HT-29 (cell line): Measurements from ENCODE around the gene EFCAB11. TPM values are rescaled to one million over a fixed set of nuclear protein-coding genes. Genes with fewer than 3 reads are reported as not detected.

ENCODE experiments used
- DNase-seq: peaks from one replicate; pipeline ENCODE4 v3.0.0-alpha.2; 2015; ENCODE audit warnings: low spot score
- total RNA-seq: library from RNA; depleted of rRNA; stranded (reverse); fragments of >200 nt; shearing (Covaris generic); gene quantifications from 2 replicates; pipeline ENCODE4 v1.2.3, GENCODE V29; 2014; rRNA removed

EFCAB11 gene
- total RNA-seq, 1 experiment from 2014 or later = 2.8 TPM

- DNase-seq = no peak
Observed at GRCh38 chr14:89771251-89771650, 183.3 kb downstream of the EFCAB11 start.

GRCh38 chr14:89767861-89768268 is 186.7 kb downstream of the EFCAB11 start:
- peak; percentile 47 for DNase-seq

- DNase-seq = no peak
Observed at GRCh38 chr14:89767131-89767530, 187.4 kb downstream of the EFCAB11 start.

GRCh38 chr14:89765346-89765745 is 189.2 kb downstream of the EFCAB11 start:
- no peak for DNase-seq

- no peak for DNase-seq
Observed at GRCh38 chr14:89760086-89760485, 194.4 kb downstream of the EFCAB11 start.

- DNase-seq = no peak
Observed at GRCh38 chr14:89757313-89757939, 197.1 kb downstream of the EFCAB11 start.

GRCh38 chr14:89755816-89756215 is 198.7 kb downstream of the EFCAB11 start:
- DNase-seq = no peak

GRCh38 chr14:89753828-89754412 is 200.6 kb downstream of the EFCAB11 start:
- no peak for DNase-seq

- DNase-seq = no peak
Observed at GRCh38 chr14:89750908-89751392, 203.6 kb downstream of the EFCAB11 start.

- DNase-seq = no peak
Observed at GRCh38 chr14:89750281-89750755, 204.2 kb downstream of the EFCAB11 start.

GRCh38 chr14:89748004-89748403 is 206.5 kb downstream of the EFCAB11 start:
- no peak for DNase-seq

GRCh38 chr14:89747126-89747525 is 207.4 kb downstream of the EFCAB11 start:
- DNase-seq = no peak

- no peak for DNase-seq
Observed at GRCh38 chr14:89746654-89747053, 207.9 kb downstream of the EFCAB11 start.

- DNase-seq = no peak
Observed at GRCh38 chr14:89746135-89746534, 208.4 kb downstream of the EFCAB11 start.

Other genes starting within 250 kb of the EFCAB11 start
- gene TDP1, start 1.2 kb upstream of the EFCAB11 start, total RNA-seq = 10.3 and 12.1 TPM in 2 replicates
- not detected in 2 replicates for gene KCNK13, start 107.3 kb upstream of the EFCAB11 start, total RNA-seq